ENCODE results near the gene BORCS5.
"Not testable (repeated sequence)": the region's sequence is repeated elsewhere in the genome, so short reads cannot be mapped to it uniquely, and the experiment has no call there.

Gene BORCS5

GRCh38 chr12:12356896-12357718 is at the start of gene BORCS5:
BORCS5 (plus strand) TSS chr12:12357078; CDS start chr12:12357452, 374 bp downstream.
- peak; percentile 81 to 86 for DNase-seq

- not testable (repeated sequence) for DNase-seq
Observed at GRCh38 chr12:12310695-12311094, 46.2 kb upstream of the BORCS5 start.

GRCh38 chr12:12315838-12316237 is 41.0 kb upstream of the BORCS5 start:
- no peak for DNase-seq

GRCh38 chr12:12319451-12320183 is 37.3 kb upstream of the BORCS5 start:
- DNase-seq: no peak

- DNase-seq: no peak
Observed at GRCh38 chr12:12323118-12323517, 33.8 kb upstream of the BORCS5 start.

- DNase-seq: no peak
Observed at GRCh38 chr12:12323591-12323990, 33.3 kb upstream of the BORCS5 start.

GRCh38 chr12:12326262-12326661 is 30.6 kb upstream of the BORCS5 start:
- no peak for DNase-seq

- DNase-seq: peak in 1 of 2 experiments; percentile 11
Observed at GRCh38 chr12:12327802-12328201, 29.1 kb upstream of the BORCS5 start.

GRCh38 chr12:12331244-12331771 is 25.6 kb upstream of the BORCS5 start:
- DNase-seq: no peak

GRCh38 chr12:12331896-12332295 is 25.0 kb upstream of the BORCS5 start:
- DNase-seq: no peak

- DNase-seq: peak; percentile 81 to 90
Observed at GRCh38 chr12:12333407-12334366, 23.2 kb upstream of the BORCS5 start.

GRCh38 chr12:12334367-12335040 is 22.4 kb upstream of the BORCS5 start:
- DNase-seq: peak; percentile 12 to 33

- no peak for DNase-seq
Observed at GRCh38 chr12:12336049-12336411, 20.8 kb upstream of the BORCS5 start.

GRCh38 chr12:12336511-12336910 is 20.4 kb upstream of the BORCS5 start:
- no peak for DNase-seq

GRCh38 chr12:12338527-12339168 is 18.2 kb upstream of the BORCS5 start:
- no peak for DNase-seq

GRCh38 chr12:12349711-12350665 is 6.9 kb upstream of the BORCS5 start, which contains the start of gene MANSC1:
MANSC1 (minus strand) TSS chr12:12350242; CDS start chr12:12343314, 6,928 bp downstream.
- DNase-seq: peak; percentile 33 to 48

GRCh38 chr12:12350868-12351463 is 5.9 kb upstream of the BORCS5 start:
- DNase-seq: no peak

- not testable (repeated sequence) for DNase-seq
Observed at GRCh38 chr12:12351468-12352185, 5.3 kb upstream of the BORCS5 start.

GRCh38 chr12:12353276-12353675 is 3.6 kb upstream of the BORCS5 start:
- DNase-seq: no peak

Measured in SHP77 (cell line).